ENCODE results near the gene DDX54. TPM values are rescaled to one million over a fixed set of nuclear protein-coding genes. Genes with fewer than 3 reads are reported as not detected.

DDX54 gene
- polyA plus RNA-seq, 3 donors, result 63.6 to 91.1 (median 76.9) TPM

- DNase-seq (ENCODE audit: extremely low read depth in 1 of 11, low read depth in 9 of 11, low spot score in 4 of 11), result peak in 2 of 11 donors; percentile 49 to 50
Measured at GRCh38 chr12:113174461-113175384, 10.6 kb downstream of the DDX54 start.

- no peak for DNase-seq (ENCODE audit: extremely low read depth in 1 of 11, low read depth in 9 of 11, low spot score in 4 of 11)
Measured at GRCh38 chr12:113173081-113173698, 12.1 kb downstream of the DDX54 start.

- DNase-seq (ENCODE audit: extremely low read depth in 1 of 11, low read depth in 9 of 11, low spot score in 4 of 11), result no peak
Measured at GRCh38 chr12:113172185-113172584, 13.1 kb downstream of the DDX54 start.

- DNase-seq (ENCODE audit: extremely low read depth in 1 of 11, low read depth in 9 of 11, low spot score in 4 of 11), result no peak
Measured at GRCh38 chr12:113171543-113171942, 13.7 kb downstream of the DDX54 start.

- DNase-seq (ENCODE audit: extremely low read depth in 1 of 11, low read depth in 9 of 11, low spot score in 4 of 11), result no peak
Measured at GRCh38 chr12:113170926-113171325, 14.4 kb downstream of the DDX54 start.

- no peak for DNase-seq (ENCODE audit: extremely low read depth in 1 of 11, low read depth in 9 of 11, low spot score in 4 of 11)
Measured at GRCh38 chr12:113170457-113170856, 14.8 kb downstream of the DDX54 start.

- DNase-seq (ENCODE audit: extremely low read depth in 1 of 11, low read depth in 9 of 11, low spot score in 4 of 11), result no peak
Measured at GRCh38 chr12:113169697-113170096, 15.6 kb downstream of the DDX54 start.

- no peak for DNase-seq (ENCODE audit: extremely low read depth in 1 of 11, low read depth in 9 of 11, low spot score in 4 of 11)
Measured at GRCh38 chr12:113167868-113168267, 17.4 kb downstream of the DDX54 start.

- DNase-seq (ENCODE audit: extremely low read depth in 1 of 11, low read depth in 9 of 11, low spot score in 4 of 11), result no peak
Measured at GRCh38 chr12:113165521-113166450, 19.5 kb downstream of the DDX54 start.

GRCh38 chr12:113164014-113164413 is 21.3 kb downstream of the DDX54 start:
- DNase-seq (ENCODE audit: extremely low read depth in 1 of 11, low read depth in 9 of 11, low spot score in 4 of 11), result no peak

GRCh38 chr12:113163030-113163360 is 22.3 kb downstream of the DDX54 start:
- no peak for DNase-seq (ENCODE audit: extremely low read depth in 1 of 11, low read depth in 9 of 11, low spot score in 4 of 11)

GRCh38 chr12:113162102-113163029 is 22.9 kb downstream of the DDX54 start:
- DNase-seq (ENCODE audit: extremely low read depth in 1 of 11, low read depth in 9 of 11, low spot score in 4 of 11), result no peak

GRCh38 chr12:113161415-113162016 is 23.8 kb downstream of the DDX54 start:
- peak in 2 of 11 donors; percentile 40 for DNase-seq (ENCODE audit: extremely low read depth in 1 of 11, low read depth in 9 of 11, low spot score in 4 of 11)

- no peak for DNase-seq (ENCODE audit: extremely low read depth in 1 of 11, low read depth in 9 of 11, low spot score in 4 of 11)
Measured at GRCh38 chr12:113159937-113160336, 25.3 kb downstream of the DDX54 start.

- no peak for DNase-seq (ENCODE audit: extremely low read depth in 1 of 11, low read depth in 9 of 11, low spot score in 4 of 11)
Measured at GRCh38 chr12:113158439-113159203, 26.7 kb downstream of the DDX54 start.

- no peak for DNase-seq (ENCODE audit: extremely low read depth in 1 of 11, low read depth in 9 of 11, low spot score in 4 of 11)
Measured at GRCh38 chr12:113157218-113157859, 27.9 kb downstream of the DDX54 start.

GRCh38 chr12:113155646-113156045 is 29.6 kb downstream of the DDX54 start:
- no peak for DNase-seq (ENCODE audit: extremely low read depth in 1 of 11, low read depth in 9 of 11, low spot score in 4 of 11)

Measured in renal cortex interstitium (tissue), 11 donors.